HCT116 (cell line): ENCODE measurements around the gene HOXD1. TPM values are rescaled to one million over a fixed set of nuclear protein-coding genes. Genes with fewer than 3 reads are reported as not detected.

ENCODE experiments used
- ATAC-seq: fragments of 200-7000 bp; cut with Tn5 transposase; 2 replicates; pipeline ENCODE4 v1.9.1; 2020; ENCODE audit warnings: mild to moderate bottlenecking, moderate library complexity
- BruUV-seq: library from RNA; stranded (reverse); fragments of 400-500 nt; replicated peaks from 2 replicates; lab custom pipeline; 2021; lab: Mats Ljungman, UMichigan
- CTCF ChIA-PET: fragments of 300-600 bp; sonication (Branson Sonifier 250); formaldehyde crosslinking; loops from one replicate; lab custom pipeline; 2021; ENCODE audit warnings: antibody characterized with exemption; lab: Charles Lee
- POLR2A ChIA-PET: fragments of 300-600, 350-600 bp; sonication (Branson Sonifier 250); formaldehyde crosslinking; loops from one replicate; lab custom pipeline; 2021; ENCODE audit warnings: antibody characterized with exemption; lab: Charles Lee
- RAD21 ChIA-PET, 2 experiments: fragments of 300-600 bp; sonication (Branson Sonifier 250); formaldehyde crosslinking; loops; one replicate each; lab custom pipeline; 2023; ENCODE audit warnings: low total read pairs in 2 of 2; ENCODE audit not compliant: uncharacterized antibody in 2 of 2, unreplicated experiment in 2 of 2, low non-redundant PET in 1 of 2; lab: Charles Lee
- DNase-seq: peaks from one replicate; pipeline ENCODE4 v3.0.0-alpha.2; 2010; ENCODE audit warnings: low read depth, low spot score
- H2AFZ ChIP-seq: fragments of 200-600 bp; shearing (Covaris generic), sonication (generic); 2 replicates; pipeline ENCODE4 v1.6.1; 2017; ENCODE audit warnings: low read depth, mixed run types, mixed read lengths, antibody characterized with exemption, low read length; ENCODE audit not compliant: poor library complexity, severe bottlenecking
- H3K27ac ChIP-seq: 2 replicates; pipeline ENCODE4 v1.5.1; 2012; ENCODE audit warnings: low read depth, low read length
- H3K27me3 ChIP-seq: fragments of 200-600 bp; sonication (generic); 2 replicates; pipeline ENCODE4 v1.6.1; 2016; ENCODE audit warnings: mixed run types, low read length, mixed read lengths; ENCODE audit not compliant: insufficient read depth
- H3K36me3 ChIP-seq, 2 experiments: fragments of 200-500 bp in 1 of 2; fragments of 200-600 bp in 1 of 2; sonication (Bioruptor generic) in 1 of 2; sonication (generic) in 1 of 2; 2 replicates each; pipeline versions ENCODE4 v1.5.1 to v1.6.1; 2014 to 2016; ENCODE audit warnings: low read length in 2 of 2, inconsistent platforms in 1 of 2, mixed read lengths in 1 of 2, mixed run types in 1 of 2; ENCODE audit not compliant: insufficient read depth in 2 of 2, control insufficient read depth in 1 of 2
- H3K4me1 ChIP-seq, 2 experiments: fragments of 200-600 bp in 1 of 2; sonication (generic) in 1 of 2; 2 replicates each; pipeline versions ENCODE4 v1.5.1 to v1.6.1; 2012 to 2017; ENCODE audit warnings: low read length in 2 of 2, inconsistent platforms in 1 of 2, mild to moderate bottlenecking in 1 of 2, mixed read lengths in 1 of 2, mixed run types in 1 of 2, moderate library complexity in 1 of 2; ENCODE audit not compliant: insufficient read depth in 2 of 2, control insufficient read depth in 1 of 2
- H3K4me2 ChIP-seq: fragments of 200-600 bp; sonication (generic); 2 replicates; pipeline ENCODE4 v1.6.1; 2017; ENCODE audit warnings: mixed run types, low read length, mixed read lengths
- H3K4me3 ChIP-seq, 2 experiments: fragments of 200-600 bp in 1 of 2; sonication (generic) in 1 of 2; replicated peaks in 1 of 2; 2 replicates each; pipeline ENCODE4 v1.5.1; 2011 to 2016; ENCODE audit warnings: low read length in 2 of 2, control low read depth in 1 of 2, low read depth in 1 of 2, mild to moderate bottlenecking in 1 of 2, mixed read lengths in 1 of 2, mixed run types in 1 of 2
- H3K79me2 ChIP-seq: fragments of 200-600 bp; sonication (generic); 2 replicates; pipeline ENCODE4 v1.6.1; 2017; ENCODE audit warnings: mild to moderate bottlenecking, mixed run types, low read length, moderate library complexity, mixed read lengths; ENCODE audit not compliant: insufficient read depth
- H3K9ac ChIP-seq: fragments of 200-600 bp; sonication (generic); 2 replicates; pipeline ENCODE4 v1.6.1; 2016; ENCODE audit warnings: low read length, mixed read lengths
- H3K9me2 ChIP-seq: fragments of 200-600 bp; sonication (generic), shearing (Covaris generic); 2 replicates; pipeline ENCODE4 v1.6.1; 2017; ENCODE audit warnings: mixed run types, mild to moderate bottlenecking, moderate library complexity; ENCODE audit not compliant: insufficient read depth
- H3K9me3 ChIP-seq, 2 experiments: fragments of 200-500 bp in 1 of 2; fragments of 200-600 bp in 1 of 2; sonication (Bioruptor generic) in 1 of 2; sonication (generic) in 1 of 2; 2 replicates each; pipeline ENCODE4 v1.6.1; 2014 to 2017; ENCODE audit warnings: low read length in 2 of 2, mixed read lengths in 2 of 2, inconsistent platforms in 1 of 2, low read depth in 1 of 2, mild to moderate bottlenecking in 1 of 2, mixed run types in 1 of 2, moderate library complexity in 1 of 2; ENCODE audit not compliant: control insufficient read depth in 1 of 2, insufficient read depth in 1 of 2
- H4K20me1 ChIP-seq: fragments of 200-600 bp; sonication (generic), shearing (Covaris generic); 2 replicates; pipeline ENCODE4 v1.6.1; 2017; ENCODE audit warnings: mixed run types, mild to moderate bottlenecking, moderate library complexity; ENCODE audit not compliant: insufficient read depth
- CEBPB ChIP-seq: IDR thresholded peaks from 2 replicates; pipeline ENCODE4 v1.6.1; 2012; ENCODE audit warnings: low read depth
- ELF1 ChIP-seq: IDR thresholded peaks from 2 replicates; pipeline ENCODE4 v1.6.1; 2012; ENCODE audit warnings: low read depth, borderline replicate concordance
- EZH2phosphoT487 ChIP-seq: fragments of 200-600 bp; IDR thresholded peaks from 2 replicates; pipeline ENCODE4 v1.6.1; 2018; ENCODE audit warnings: antibody characterized with exemption, borderline replicate concordance
- FOSL1 ChIP-seq: IDR thresholded peaks from 2 replicates; pipeline ENCODE4 v1.6.1; 2012; ENCODE audit warnings: low read depth
- SRF ChIP-seq: IDR thresholded peaks from 2 replicates; pipeline ENCODE4 v1.6.1; 2012; ENCODE audit warnings: low read depth
- YY1 ChIP-seq: IDR thresholded peaks from 2 replicates; pipeline ENCODE4 v1.6.1; 2011; ENCODE audit warnings: low read length, low read depth, moderate library complexity, mild to moderate bottlenecking; ENCODE audit not compliant: insufficient replicate concordance; ENCODE audit errors: extremely low read depth
- intact Hi-C: fragments of 100-400 bp; cut with micrococcal nuclease; formaldehyde crosslinking; loops from 2 replicates; pipeline ENCODE4 v1.10.0; 2022
- total RNA-seq: library from RNA; stranded (reverse); gene quantifications from one replicate; pipeline ENCODE4 v1.2.1, GENCODE V29; 2021; ENCODE audit not compliant: unreplicated experiment
- TF ChIP-seq, protein P1 (sequence below): IDR thresholded peaks from 2 replicates; pipeline ENCODE4 v1.6.1; 2012; ENCODE audit warnings: low read depth

HOXD1 gene
- total RNA-seq, 1 experiment from 2014 or later = not detected

DNA sequence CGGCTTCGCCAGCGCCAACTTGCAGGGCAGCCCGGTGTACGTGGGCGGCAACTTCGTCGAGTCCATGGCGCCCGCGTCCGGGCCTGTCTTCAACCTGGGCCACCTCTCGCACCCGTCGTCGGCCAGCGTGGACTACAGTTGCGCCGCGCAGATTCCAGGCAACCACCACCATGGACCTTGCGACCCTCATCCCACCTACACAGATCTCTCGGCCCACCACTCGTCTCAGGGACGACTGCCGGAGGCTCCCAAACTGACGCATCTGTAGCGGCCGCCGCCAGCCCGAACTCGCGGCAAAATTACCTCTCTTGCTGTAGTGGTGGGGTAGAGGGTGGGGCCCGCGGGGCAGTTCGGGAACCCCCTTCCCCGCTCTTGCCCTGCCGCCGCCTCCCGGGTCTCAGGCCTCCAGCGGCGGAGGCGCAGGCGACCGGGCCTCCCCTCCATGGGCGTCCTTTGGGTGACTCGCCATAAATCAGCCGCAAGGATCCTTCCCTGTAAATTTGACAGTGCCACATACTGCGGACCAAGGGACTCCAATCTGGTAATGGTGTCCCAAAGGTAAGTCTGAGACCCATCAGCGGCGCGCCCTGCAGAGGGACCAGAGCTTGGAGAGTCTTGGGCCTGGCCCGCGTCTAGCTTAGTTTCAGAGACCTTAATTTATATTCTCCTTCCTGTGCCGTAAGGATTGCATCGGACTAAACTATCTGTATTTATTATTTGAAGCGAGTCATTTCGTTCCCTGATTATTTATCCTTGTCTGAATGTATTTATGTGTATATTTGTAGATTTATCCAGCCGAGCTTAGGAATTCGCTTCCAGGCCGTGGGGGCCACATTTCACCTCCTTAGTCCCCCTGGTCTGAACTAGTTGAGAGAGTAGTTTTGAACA is 16.2 kb upstream of the HOXD1 start:
- Histone ChIP-seq H3K79me2 (no peaks in the 10 kb centered on the region), H3K9me2 (no peaks in the 10 kb centered on the region), H3K9ac (no peak overlapping the region), H3K36me3 (no peaks in the 10 kb centered on the region), H3K4me2 (no peak overlapping the region), H4K20me1 (no peaks in the 10 kb centered on the region), H2AFZ (no peak overlapping the region), H3K9me3 (no peaks in the 10 kb centered on the region), H3K4me3 (no peak overlapping the region), H3K27me3 (no peaks in the 10 kb centered on the region), H3K27ac (no peak overlapping the region), H3K4me1 (no peaks in the 10 kb centered on the region)
- ChIA-PET CTCF (no interaction called here), POLR2A (no interaction called here), RAD21 (no interaction called here)
- TF ChIP-seq YY1 (no peak), ELF1 (no peak), SRF (no peak), EZH2phosphoT487 (no peak), CEBPB (no peak), FOSL1 (no peak)
- TF ChIP-seq, protein P1, sequence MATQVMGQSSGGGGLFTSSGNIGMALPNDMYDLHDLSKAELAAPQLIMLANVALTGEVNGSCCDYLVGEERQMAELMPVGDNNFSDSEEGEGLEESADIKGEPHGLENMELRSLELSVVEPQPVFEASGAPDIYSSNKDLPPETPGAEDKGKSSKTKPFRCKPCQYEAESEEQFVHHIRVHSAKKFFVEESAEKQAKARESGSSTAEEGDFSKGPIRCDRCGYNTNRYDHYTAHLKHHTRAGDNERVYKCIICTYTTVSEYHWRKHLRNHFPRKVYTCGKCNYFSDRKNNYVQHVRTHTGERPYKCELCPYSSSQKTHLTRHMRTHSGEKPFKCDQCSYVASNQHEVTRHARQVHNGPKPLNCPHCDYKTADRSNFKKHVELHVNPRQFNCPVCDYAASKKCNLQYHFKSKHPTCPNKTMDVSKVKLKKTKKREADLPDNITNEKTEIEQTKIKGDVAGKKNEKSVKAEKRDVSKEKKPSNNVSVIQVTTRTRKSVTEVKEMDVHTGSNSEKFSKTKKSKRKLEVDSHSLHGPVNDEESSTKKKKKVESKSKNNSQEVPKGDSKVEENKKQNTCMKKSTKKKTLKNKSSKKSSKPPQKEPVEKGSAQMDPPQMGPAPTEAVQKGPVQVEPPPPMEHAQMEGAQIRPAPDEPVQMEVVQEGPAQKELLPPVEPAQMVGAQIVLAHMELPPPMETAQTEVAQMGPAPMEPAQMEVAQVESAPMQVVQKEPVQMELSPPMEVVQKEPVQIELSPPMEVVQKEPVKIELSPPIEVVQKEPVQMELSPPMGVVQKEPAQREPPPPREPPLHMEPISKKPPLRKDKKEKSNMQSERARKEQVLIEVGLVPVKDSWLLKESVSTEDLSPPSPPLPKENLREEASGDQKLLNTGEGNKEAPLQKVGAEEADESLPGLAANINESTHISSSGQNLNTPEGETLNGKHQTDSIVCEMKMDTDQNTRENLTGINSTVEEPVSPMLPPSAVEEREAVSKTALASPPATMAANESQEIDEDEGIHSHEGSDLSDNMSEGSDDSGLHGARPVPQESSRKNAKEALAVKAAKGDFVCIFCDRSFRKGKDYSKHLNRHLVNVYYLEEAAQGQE = no peak
- ATAC-seq (no peak), DNase-seq (no peak)
- BruUV-seq = no TSS peak
- intact Hi-C loops = no loop called here
